Fibroblast of mammary gland (primary cell): ENCODE results near the gene ZNF335.

Experiments used
- DNase-seq: peaks from one replicate; pipeline ENCODE4 v3.0.0-alpha.2; 2010; ENCODE audit warnings: low read depth
- H3K4me3 ChIP-seq: 2 replicates; pipeline ENCODE4 v1.5.1; 2011; ENCODE audit warnings: low read depth, mild to moderate bottlenecking, low read length, moderate library complexity; ENCODE audit not compliant: control insufficient read depth
- TF ChIP-seq, protein P1 (sequence below): conservative IDR thresholded peaks from 2 replicates; pipeline ENCODE4 v1.5.1; 2011; ENCODE audit warnings: low read depth, low read length, inconsistent platforms; ENCODE audit not compliant: control insufficient read depth, insufficient read depth

Gene ZNF335

DNA sequence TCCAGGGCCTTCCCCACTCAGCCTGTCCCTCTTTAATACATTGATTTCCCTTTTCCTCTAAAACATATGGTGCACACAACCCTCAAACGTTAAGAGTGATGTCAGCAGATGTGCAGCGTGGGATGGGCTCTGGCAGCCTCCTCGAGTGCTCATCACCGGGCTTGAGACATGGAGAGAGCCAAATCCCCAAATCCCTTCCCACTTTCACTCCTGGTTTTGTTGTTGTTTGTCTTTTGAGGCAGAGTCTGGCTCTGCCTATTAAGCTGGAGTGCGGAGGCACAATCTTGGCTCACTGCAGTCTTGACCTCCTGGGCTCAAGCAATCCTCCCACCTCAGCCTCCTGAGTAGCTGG, 54.2 kb downstream of the ZNF335 start:
- H3K4me3 ChIP-seq, result no peak overlapping the region
- TF ChIP-seq, protein P1, sequence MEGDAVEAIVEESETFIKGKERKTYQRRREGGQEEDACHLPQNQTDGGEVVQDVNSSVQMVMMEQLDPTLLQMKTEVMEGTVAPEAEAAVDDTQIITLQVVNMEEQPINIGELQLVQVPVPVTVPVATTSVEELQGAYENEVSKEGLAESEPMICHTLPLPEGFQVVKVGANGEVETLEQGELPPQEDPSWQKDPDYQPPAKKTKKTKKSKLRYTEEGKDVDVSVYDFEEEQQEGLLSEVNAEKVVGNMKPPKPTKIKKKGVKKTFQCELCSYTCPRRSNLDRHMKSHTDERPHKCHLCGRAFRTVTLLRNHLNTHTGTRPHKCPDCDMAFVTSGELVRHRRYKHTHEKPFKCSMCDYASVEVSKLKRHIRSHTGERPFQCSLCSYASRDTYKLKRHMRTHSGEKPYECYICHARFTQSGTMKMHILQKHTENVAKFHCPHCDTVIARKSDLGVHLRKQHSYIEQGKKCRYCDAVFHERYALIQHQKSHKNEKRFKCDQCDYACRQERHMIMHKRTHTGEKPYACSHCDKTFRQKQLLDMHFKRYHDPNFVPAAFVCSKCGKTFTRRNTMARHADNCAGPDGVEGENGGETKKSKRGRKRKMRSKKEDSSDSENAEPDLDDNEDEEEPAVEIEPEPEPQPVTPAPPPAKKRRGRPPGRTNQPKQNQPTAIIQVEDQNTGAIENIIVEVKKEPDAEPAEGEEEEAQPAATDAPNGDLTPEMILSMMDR, result no peak
- DNase-seq, result peak; percentile 95

DNA sequence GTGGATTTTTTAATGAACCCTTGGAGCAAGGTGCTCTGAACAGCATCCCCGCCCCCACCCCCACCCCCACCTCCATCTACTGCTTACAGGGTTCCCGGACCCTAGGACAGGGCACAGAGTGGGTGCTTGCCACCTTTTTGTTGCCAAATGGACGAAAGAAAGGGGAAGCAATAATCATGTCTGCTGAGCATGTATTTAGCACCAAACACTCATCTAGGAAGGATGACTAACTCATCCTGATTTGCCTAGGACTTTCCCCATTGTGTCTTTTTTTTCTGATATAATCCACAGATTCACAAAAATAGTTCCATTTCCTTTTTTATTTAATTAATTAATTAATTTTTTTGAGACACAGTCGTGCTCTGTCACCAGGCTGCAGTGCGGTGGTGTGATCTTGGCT, 58.9 kb downstream of the ZNF335 start:
- TF ChIP-seq, protein P1, result no peak
- DNase-seq, result peak; percentile 22
- H3K4me3 ChIP-seq, result no peak overlapping the region

DNA sequence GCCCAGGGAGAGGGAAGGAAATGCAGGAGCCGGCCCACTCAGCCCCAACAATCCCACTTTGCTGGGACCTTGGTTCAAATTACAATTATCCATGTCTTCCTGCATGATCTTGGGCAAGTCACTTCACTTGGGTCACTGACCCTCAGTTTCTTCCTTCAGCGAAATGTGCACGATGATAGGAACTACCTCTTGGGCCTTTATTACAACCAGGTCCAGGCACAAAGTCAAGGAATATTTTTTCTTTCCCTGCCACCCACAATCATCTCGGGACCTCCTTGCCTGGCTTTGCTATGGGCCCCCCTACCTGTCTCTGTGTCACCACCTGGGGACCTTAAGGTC, 59.7 kb downstream of the ZNF335 start:
- no peak for DNase-seq
- TF ChIP-seq, protein P1, result no peak
- peak overlapping the region; percentile 56 for H3K4me3 ChIP-seq

DNA sequence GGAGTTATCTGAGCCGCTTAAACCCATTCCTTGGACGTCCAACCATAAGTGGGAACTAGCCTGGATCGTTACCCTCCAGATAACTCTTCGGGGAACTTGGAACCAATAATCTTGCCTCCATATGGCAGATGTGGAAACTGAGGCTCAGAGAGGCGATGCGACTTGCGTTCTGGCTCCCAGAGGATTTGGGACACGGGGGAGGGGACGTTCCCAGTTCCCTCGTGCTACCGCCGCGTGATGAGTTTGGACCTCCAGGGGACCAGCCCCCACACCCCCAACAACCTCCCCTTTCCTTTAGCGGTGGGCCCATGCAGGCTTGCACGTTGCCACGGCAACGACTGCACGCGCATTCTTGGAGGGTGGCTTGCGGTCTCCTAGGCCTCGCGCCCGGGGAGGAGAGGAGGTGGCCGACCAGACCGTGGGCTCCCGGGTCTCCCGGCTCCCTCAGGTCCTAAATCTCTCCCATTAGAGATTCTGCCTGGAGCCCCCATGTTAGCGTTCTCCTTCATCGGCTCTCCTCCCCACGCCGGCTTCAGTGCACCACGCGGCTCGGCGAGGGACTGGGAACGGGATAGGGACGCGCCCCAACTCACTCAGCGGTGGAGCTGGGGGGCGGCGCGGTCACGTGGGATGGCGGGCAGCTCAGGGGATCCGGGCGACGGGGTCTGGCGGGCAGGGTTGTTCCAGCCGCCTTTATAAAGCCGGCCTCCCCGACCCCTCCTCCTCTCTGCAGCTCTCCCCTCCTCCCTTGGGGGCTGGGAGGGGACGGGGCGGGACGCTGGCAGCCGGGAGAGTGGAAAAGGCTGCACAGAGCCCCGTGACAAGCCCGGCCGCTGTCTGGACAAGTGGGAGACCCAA, 60.3 kb downstream of the ZNF335 start, which contains the start of gene PLTP:
PLTP (minus strand) TSS at position 670 of the 858 bp plus-strand sequence. CDS start 703 bp downstream, outside the sequence.
- TF ChIP-seq, protein P1, result no peak

DNA sequence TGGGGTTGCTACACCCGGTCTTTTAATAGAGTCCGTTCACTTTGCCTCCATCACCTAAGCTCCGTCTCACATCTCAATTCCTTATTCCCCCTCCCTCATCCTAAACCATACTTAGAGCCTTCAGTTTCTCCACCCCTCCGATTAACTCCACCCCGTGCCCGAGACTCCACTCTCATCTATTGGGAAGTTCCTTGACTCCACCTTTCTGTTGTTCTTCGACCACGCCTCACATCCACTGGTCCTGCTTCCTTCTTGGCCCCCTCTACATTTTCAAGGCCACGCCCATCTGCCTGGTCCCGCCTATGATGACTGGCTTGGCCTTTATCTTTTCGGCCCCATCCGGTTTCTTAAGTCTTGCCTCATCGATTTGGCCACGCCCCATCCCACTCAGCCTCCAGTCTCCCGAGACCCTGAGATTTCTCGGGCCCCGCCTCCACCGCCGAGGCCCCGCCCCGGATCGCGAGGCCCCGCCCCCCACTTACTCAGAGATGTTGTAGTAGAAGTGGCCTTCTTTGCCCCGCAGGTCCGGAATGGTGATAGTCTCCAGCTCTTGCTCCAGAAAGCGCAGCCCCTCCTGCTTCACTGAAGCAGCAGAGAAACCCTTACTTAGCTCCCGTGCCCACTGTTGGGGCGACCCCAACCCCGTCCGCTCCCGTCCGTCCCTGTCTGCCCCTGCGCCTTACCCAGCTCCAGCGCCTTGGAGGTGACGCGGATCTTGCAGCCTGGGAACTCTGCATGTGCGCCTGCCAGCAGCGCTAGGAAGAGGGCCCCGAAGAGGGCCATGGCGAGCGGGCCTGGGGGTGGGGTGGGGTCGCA, 61.1 kb downstream of the ZNF335 start:
- TF ChIP-seq, protein P1, result no peak
- H3K4me3 ChIP-seq, result peak overlapping the region; percentile 56
- peak; percentile 100 for DNase-seq

More for the DNA sequence above, 60.3 kb downstream of the ZNF335 start, which contains the start of gene PLTP:
- peak; percentile 48 for DNase-seq
- H3K4me3 ChIP-seq, result peak within 1 kb of the TSS; percentile 56

DNA sequence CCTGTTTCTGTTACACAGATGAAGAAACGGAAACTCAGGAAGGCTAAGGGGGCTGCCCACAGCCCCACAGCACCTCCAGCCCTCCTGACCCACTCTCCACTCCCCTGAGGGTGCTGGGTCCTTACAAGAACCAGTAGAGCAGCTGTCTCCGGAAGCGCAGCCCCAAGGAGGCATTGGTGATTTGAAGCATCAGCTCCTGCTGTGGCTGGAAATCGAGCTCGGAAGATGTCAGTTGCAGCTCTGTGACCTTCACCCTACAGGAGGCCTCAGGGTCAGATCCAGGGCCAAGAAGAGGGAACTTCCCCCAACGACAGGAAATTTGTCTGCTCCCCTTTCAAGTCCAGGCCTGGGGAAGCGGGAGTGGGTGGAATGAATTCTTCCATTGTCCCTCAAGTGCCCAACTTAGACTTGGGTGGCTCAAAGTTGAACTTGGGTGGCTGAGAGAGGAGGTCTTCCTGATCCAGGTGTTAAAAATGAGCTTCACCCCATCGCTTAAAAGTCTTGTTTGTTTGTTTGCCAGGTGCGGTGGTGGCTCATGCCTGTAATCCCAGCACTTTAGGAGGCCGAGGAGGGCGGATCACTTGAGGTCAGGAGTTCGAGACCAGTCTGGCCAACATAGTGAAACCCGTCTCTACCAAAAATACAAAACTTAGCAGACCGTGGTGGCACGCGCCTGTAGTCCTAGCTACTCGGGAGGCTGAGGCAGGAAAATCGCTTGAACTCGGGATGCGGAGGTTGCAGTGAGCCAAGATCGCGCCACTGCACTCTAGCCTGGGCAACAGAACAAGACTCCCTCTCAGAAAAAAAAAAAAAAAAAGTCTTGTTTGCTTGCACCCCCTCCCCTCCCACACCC, 62.0 kb downstream of the ZNF335 start:
- TF ChIP-seq, protein P1, result no peak
- DNase-seq, result no peak
- H3K4me3 ChIP-seq, result peak overlapping the region; percentile 30
